GM23338 (cell line): ENCODE results near the gene SNN. TPM values are rescaled to one million over a fixed set of nuclear protein-coding genes. Genes with fewer than 3 reads are reported as not detected.

ENCODE experiments used
- ATAC-seq: fragments of 200-7000 bp; cut with Tn5 transposase; 3 replicates; pipeline ENCODE4 v1.9.1; 2020
- DNase-seq: peaks from one replicate; pipeline ENCODE4 v3.0.0-alpha.2; 2015; ENCODE audit warnings: low spot score
- H2AFZ ChIP-seq: fragments of 200-600 bp; sonication (generic); 2 replicates; pipeline ENCODE4 v1.8.0; 2016; ENCODE audit warnings: antibody characterized with exemption, mild to moderate bottlenecking, moderate library complexity
- H3F3A ChIP-seq: fragments of 200-600 bp; sonication (generic); replicated peaks from 2 replicates; pipeline ENCODE4 v1.8.0; 2017; ENCODE audit warnings: antibody characterized with exemption, mixed run types, low read depth
- H3K27ac ChIP-seq: fragments of 200-600 bp; sonication (generic); 2 replicates; pipeline ENCODE4 v1.6.1; 2016; ENCODE audit warnings: low read depth
- H3K27me3 ChIP-seq: fragments of 200-600 bp; sonication (generic); 2 replicates; pipeline ENCODE4 v1.8.0; 2016; ENCODE audit warnings: mild to moderate bottlenecking, mixed run types, moderate library complexity; ENCODE audit not compliant: insufficient read depth
- H3K36me3 ChIP-seq: fragments of 200-600 bp; sonication (generic); 2 replicates; pipeline ENCODE4 v1.8.0; 2016; ENCODE audit warnings: mild to moderate bottlenecking; ENCODE audit not compliant: insufficient read depth
- H3K4me1 ChIP-seq: fragments of 200-600 bp; sonication (generic); 2 replicates; pipeline ENCODE4 v1.8.0; 2016; ENCODE audit warnings: mild to moderate bottlenecking, moderate library complexity; ENCODE audit not compliant: insufficient read depth
- H3K4me2 ChIP-seq: fragments of 200-600 bp; sonication (generic); 2 replicates; pipeline ENCODE4 v1.7.1; 2017; ENCODE audit warnings: mixed run types
- H3K4me3 ChIP-seq: fragments of 200-600 bp; sonication (generic); 2 replicates; pipeline ENCODE4 v1.6.1; 2016; ENCODE audit warnings: mixed run types
- H3K79me2 ChIP-seq: fragments of 200-600 bp; sonication (generic); replicated peaks from 2 replicates; pipeline ENCODE4 v1.8.0; 2017; ENCODE audit warnings: mild to moderate bottlenecking; ENCODE audit not compliant: insufficient read depth
- H3K9me2 ChIP-seq: fragments of 200-600 bp; sonication (generic); 2 replicates; pipeline ENCODE4 v1.8.0; 2017; ENCODE audit not compliant: insufficient read depth
- H4K20me1 ChIP-seq: fragments of 200-600 bp; sonication (generic); replicated peaks from 2 replicates; pipeline ENCODE4 v1.8.0; 2017; ENCODE audit warnings: mild to moderate bottlenecking; ENCODE audit not compliant: insufficient read depth
- H3K27ac Mint-ChIP-seq: 2 replicates; pipeline ENCODE4 v1.8.0; 2020; ENCODE audit warnings: inconsistent platforms, mild to moderate bottlenecking, moderate library complexity, mixed read lengths
- H3K27me3 Mint-ChIP-seq: 3 replicates; pipeline ENCODE4 v1.8.0; 2022; ENCODE audit warnings: low read depth, mild to moderate bottlenecking, moderate library complexity, mixed read lengths, inconsistent platforms; ENCODE audit not compliant: insufficient read depth, poor library complexity
- H3K36me3 Mint-ChIP-seq: 3 replicates; pipeline ENCODE4 v1.8.0; 2021; ENCODE audit warnings: low read depth, mild to moderate bottlenecking, inconsistent platforms, moderate library complexity, mixed read lengths
- H3K4me1 Mint-ChIP-seq: 3 replicates; pipeline ENCODE4 v1.8.0; 2020; ENCODE audit warnings: mild to moderate bottlenecking, inconsistent platforms, mixed read lengths
- H3K4me3 Mint-ChIP-seq: 3 replicates; pipeline ENCODE4 v1.8.0; 2021; ENCODE audit warnings: moderate library complexity, mild to moderate bottlenecking, inconsistent platforms, mixed read lengths
- H3K9me3 Mint-ChIP-seq: 3 replicates; pipeline ENCODE4 v1.8.0; 2020; ENCODE audit warnings: moderate library complexity, mild to moderate bottlenecking, inconsistent platforms, mixed read lengths
- CREB1 ChIP-seq: fragments of 250-450 bp; sonication (Bioruptor Pico); IDR thresholded peaks from 2 replicates; pipeline ENCODE4 v1.5.0; 2020; ENCODE audit warnings: low read depth, mild to moderate bottlenecking, moderate library complexity
- EZH2 ChIP-seq: fragments of 200-600 bp; sonication (generic); IDR thresholded peaks from one replicate; pipeline ENCODE4 v1.8.0; 2017; ENCODE audit warnings: antibody characterized with exemption, mild to moderate bottlenecking, low read depth; ENCODE audit not compliant: unreplicated experiment
- EZH2phosphoT487 ChIP-seq: fragments of 200-600 bp; sonication (generic); IDR thresholded peaks from one replicate; pipeline ENCODE4 v1.8.1; 2018; ENCODE audit warnings: antibody characterized with exemption; ENCODE audit not compliant: unreplicated experiment
- POLR2AphosphoS5 ChIP-seq: IDR thresholded peaks from 2 replicates; pipeline ENCODE4 v1.6.1; 2016; ENCODE audit warnings: antibody characterized with exemption, low read depth
- ZNF114 ChIP-seq: fragments of 250-450 bp; sonication (Bioruptor Pico); IDR thresholded peaks from 2 replicates; pipeline ENCODE4 v1.5.0; 2020; ENCODE audit warnings: mild to moderate bottlenecking, moderate library complexity
- ZNF331 ChIP-seq: fragments of 250-450 bp; sonication (Bioruptor Pico); IDR thresholded peaks from 2 replicates; pipeline ENCODE4 v1.5.0; 2020; ENCODE audit warnings: low read depth, mild to moderate bottlenecking, moderate library complexity
- polyA plus RNA-seq: library from polyadenylated mRNA; unstranded; fragments of >200 nt; fragmentation: Nextera tagmentation; extraction: Ambion mirVana; gene quantifications from 2 replicates; pipeline ENCODE4 v1.2.1, GENCODE V29; 2016
- total RNA-seq: library from RNA; depleted of rRNA; stranded (reverse); fragments of >200 nt; shearing (Covaris generic); gene quantifications from 2 replicates; pipeline ENCODE4 v1.2.3, GENCODE V29; 2014
- TF ChIP-seq, protein P1 (sequence below): fragments of 250-450 bp; sonication (Bioruptor Pico); IDR thresholded peaks from 2 replicates; pipeline ENCODE4 v1.5.0; 2020; ENCODE audit warnings: mild to moderate bottlenecking, moderate library complexity
- TF ChIP-seq, protein P2 (sequence below), 2 experiments: fragments of 200-600 bp in 1 of 2; sonication (generic) in 1 of 2; conservative IDR thresholded peaks; 2 replicates each; pipeline versions ENCODE4 v1.5.1 to v1.6.1; 2016 to 2017; ENCODE audit warnings: antibody characterized with exemption in 2 of 2, low read depth in 2 of 2, mild to moderate bottlenecking in 2 of 2, moderate library complexity in 1 of 2
- TF ChIP-seq, protein P3 (sequence below): IDR thresholded peaks from one replicate; pipeline ENCODE4 v1.6.1; 2018; ENCODE audit warnings: antibody characterized with exemption; ENCODE audit not compliant: unreplicated experiment

The SNN gene
- total and polyA plus RNA-seq, 2 experiments from 2014 or later = 19.0 to 63.3 TPM

DNA sequence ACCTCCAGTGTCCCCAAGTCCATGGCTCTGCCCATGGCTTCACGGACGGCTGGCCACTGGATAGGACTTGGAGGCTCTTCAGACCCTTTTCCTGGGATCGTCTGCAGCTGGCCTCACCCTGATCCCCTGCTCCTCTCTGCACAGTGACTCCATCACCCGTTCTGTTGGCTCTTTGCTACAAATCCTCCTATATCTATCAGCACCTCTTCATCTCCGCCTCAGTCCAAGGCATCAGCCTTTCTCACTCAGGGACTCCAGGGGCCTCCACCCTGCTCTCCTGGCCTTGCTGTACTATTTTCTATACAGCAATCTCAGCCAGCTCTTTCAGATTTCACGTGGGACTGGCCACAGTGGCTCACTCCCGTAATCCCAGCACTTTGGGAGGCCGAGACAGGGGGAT is 10.7 kb upstream of the SNN start (continued):
- TF ChIP-seq, protein P1, sequence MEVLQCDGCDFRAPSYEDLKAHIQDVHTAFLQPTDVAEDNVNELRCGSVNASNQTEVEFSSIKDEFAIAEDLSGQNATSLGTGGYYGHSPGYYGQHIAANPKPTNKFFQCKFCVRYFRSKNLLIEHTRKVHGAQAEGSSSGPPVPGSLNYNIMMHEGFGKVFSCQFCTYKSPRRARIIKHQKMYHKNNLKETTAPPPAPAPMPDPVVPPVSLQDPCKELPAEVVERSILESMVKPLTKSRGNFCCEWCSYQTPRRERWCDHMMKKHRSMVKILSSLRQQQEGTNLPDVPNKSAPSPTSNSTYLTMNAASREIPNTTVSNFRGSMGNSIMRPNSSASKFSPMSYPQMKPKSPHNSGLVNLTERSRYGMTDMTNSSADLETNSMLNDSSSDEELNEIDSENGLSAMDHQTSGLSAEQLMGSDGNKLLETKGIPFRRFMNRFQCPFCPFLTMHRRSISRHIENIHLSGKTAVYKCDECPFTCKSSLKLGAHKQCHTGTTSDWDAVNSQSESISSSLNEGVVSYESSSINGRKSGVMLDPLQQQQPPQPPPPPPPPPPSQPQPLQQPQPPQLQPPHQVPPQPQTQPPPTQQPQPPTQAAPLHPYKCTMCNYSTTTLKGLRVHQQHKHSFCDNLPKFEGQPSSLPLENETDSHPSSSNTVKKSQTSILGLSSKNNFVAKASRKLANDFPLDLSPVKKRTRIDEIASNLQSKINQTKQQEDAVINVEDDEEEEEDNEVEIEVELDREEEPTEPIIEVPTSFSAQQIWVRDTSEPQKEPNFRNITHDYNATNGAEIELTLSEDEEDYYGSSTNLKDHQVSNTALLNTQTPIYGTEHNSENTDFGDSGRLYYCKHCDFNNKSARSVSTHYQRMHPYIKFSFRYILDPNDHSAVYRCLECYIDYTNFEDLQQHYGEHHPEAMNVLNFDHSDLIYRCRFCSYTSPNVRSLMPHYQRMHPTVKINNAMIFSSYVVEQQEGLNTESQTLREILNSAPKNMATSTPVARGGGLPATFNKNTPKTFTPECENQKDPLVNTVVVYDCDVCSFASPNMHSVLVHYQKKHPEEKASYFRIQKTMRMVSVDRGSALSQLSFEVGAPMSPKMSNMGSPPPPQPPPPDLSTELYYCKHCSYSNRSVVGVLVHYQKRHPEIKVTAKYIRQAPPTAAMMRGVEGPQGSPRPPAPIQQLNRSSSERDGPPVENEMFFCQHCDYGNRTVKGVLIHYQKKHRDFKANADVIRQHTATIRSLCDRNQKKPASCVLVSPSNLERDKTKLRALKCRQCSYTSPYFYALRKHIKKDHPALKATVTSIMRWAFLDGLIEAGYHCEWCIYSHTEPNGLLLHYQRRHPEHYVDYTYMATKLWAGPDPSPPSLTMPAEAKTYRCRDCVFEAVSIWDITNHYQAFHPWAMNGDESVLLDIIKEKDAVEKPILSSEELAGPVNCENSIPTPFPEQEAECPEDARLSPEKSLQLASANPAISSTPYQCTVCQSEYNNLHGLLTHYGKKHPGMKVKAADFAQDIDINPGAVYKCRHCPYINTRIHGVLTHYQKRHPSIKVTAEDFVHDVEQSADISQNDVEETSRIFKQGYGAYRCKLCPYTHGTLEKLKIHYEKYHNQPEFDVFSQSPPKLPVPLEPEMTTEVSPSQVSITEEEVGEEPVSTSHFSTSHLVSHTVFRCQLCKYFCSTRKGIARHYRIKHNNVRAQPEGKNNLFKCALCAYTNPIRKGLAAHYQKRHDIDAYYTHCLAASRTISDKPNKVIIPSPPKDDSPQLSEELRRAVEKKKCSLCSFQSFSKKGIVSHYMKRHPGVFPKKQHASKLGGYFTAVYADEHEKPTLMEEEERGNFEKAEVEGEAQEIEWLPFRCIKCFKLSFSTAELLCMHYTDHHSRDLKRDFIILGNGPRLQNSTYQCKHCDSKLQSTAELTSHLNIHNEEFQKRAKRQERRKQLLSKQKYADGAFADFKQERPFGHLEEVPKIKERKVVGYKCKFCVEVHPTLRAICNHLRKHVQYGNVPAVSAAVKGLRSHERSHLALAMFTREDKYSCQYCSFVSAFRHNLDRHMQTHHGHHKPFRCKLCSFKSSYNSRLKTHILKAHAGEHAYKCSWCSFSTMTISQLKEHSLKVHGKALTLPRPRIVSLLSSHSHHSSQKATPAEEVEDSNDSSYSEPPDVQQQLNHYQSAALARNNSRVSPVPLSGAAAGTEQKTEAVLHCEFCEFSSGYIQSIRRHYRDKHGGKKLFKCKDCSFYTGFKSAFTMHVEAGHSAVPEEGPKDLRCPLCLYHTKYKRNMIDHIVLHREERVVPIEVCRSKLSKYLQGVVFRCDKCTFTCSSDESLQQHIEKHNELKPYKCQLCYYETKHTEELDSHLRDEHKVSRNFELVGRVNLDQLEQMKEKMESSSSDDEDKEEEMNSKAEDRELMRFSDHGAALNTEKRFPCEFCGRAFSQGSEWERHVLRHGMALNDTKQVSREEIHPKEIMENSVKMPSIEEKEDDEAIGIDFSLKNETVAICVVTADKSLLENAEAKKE (CRISPR knock-in tag) = no peak
- TF ChIP-seq ZNF114 (CRISPR knock-in tag) (no peak), EZH2phosphoT487 (no peak)

DNA sequence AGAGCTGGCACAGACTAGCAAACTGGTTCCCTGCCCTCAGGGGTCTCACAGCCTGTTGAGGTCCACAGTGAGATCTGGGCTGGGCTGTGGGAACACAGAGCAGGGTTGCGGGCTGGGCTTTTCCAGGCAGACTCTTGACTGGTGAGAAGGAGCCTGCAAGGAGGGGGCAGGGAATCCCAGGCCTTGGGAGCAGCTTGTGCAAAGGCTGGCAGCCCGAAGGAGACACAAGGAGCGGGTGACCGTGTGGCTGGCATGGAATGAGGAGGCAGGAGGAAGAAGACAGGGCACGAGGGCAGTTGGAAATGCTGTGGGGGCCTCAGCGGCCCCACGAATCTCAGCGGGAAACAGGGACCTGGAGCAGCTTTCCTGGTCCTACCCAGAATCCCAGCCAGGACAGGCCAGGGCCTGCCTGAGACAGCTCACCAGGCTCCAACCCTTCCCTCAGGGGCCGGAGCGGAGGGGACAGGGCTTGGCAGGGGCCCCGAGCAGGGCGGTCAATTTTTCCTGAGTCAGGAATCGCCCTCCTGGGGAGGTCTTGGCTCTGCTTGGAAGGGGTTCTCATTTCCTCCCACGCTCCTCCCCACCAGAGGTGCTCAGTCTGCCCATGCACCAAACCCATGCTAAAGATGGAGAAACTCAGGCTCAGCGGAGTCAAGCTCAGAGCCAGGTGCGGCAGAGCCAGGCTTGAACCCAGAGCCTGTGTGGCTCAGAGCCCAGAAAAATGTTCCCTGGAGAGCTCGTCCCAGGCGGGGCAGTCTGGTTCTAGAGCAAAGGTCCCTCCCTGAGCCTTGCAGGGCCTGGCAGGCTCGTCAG is 9.2 kb upstream of the SNN start:
- Mint-ChIP-seq H3K4me3 (no peak overlapping the region), H3K4me1 (peaks cover 7% of the 10 kb centered on the region; the same call in 2 of the 3 replicates), H3K27me3 (peaks cover 7% of the 10 kb centered on the region), H3K9me3 (no peaks in the 10 kb centered on the region), H3K36me3 (no peaks in the 10 kb centered on the region), H3K27ac (peak overlapping the region; percentile 89)
- Histone ChIP-seq H3K4me2 (no peak overlapping the region), H3K79me2 (no peaks in the 10 kb centered on the region), H3K27ac (no peak overlapping the region), H3K36me3 (no peaks in the 10 kb centered on the region), H3K4me3 (no peak overlapping the region), H3F3A (no peaks in the 10 kb centered on the region), H2AFZ (peak overlapping the region; percentile 97), H3K9me2 (no peaks in the 10 kb centered on the region), H3K4me1 (no peaks in the 10 kb centered on the region; the same call in 1 of the 2 replicates), H4K20me1 (no peaks in the 10 kb centered on the region), H3K27me3 (no peaks in the 10 kb centered on the region)
- ATAC-seq = peak; percentile 77
- peak; percentile 35 for DNase-seq
- TF ChIP-seq CREB1 (no peak), ZNF331 (no peak), EZH2 (no peak), EZH2phosphoT487 (no peak), POLR2AphosphoS5 (no peak)
- TF ChIP-seq, protein P2, sequence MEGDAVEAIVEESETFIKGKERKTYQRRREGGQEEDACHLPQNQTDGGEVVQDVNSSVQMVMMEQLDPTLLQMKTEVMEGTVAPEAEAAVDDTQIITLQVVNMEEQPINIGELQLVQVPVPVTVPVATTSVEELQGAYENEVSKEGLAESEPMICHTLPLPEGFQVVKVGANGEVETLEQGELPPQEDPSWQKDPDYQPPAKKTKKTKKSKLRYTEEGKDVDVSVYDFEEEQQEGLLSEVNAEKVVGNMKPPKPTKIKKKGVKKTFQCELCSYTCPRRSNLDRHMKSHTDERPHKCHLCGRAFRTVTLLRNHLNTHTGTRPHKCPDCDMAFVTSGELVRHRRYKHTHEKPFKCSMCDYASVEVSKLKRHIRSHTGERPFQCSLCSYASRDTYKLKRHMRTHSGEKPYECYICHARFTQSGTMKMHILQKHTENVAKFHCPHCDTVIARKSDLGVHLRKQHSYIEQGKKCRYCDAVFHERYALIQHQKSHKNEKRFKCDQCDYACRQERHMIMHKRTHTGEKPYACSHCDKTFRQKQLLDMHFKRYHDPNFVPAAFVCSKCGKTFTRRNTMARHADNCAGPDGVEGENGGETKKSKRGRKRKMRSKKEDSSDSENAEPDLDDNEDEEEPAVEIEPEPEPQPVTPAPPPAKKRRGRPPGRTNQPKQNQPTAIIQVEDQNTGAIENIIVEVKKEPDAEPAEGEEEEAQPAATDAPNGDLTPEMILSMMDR (conservative IDR thresholded peaks at IDR 0.05; ENCODE audit: low read depth in 2 of 2) = no peak
- TF ChIP-seq, protein P3, sequence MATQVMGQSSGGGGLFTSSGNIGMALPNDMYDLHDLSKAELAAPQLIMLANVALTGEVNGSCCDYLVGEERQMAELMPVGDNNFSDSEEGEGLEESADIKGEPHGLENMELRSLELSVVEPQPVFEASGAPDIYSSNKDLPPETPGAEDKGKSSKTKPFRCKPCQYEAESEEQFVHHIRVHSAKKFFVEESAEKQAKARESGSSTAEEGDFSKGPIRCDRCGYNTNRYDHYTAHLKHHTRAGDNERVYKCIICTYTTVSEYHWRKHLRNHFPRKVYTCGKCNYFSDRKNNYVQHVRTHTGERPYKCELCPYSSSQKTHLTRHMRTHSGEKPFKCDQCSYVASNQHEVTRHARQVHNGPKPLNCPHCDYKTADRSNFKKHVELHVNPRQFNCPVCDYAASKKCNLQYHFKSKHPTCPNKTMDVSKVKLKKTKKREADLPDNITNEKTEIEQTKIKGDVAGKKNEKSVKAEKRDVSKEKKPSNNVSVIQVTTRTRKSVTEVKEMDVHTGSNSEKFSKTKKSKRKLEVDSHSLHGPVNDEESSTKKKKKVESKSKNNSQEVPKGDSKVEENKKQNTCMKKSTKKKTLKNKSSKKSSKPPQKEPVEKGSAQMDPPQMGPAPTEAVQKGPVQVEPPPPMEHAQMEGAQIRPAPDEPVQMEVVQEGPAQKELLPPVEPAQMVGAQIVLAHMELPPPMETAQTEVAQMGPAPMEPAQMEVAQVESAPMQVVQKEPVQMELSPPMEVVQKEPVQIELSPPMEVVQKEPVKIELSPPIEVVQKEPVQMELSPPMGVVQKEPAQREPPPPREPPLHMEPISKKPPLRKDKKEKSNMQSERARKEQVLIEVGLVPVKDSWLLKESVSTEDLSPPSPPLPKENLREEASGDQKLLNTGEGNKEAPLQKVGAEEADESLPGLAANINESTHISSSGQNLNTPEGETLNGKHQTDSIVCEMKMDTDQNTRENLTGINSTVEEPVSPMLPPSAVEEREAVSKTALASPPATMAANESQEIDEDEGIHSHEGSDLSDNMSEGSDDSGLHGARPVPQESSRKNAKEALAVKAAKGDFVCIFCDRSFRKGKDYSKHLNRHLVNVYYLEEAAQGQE = no peak
